Cardiac fibroblast (primary cell): Measurements from ENCODE around the gene ANKHD1.
A peak's percentile ranks its signal among the peaks of the same experiment; 100 is the strongest.

Experiments used
- DNase-seq, 2 donors: peaks; one replicate each; pipeline versions ENCODE4 v3.0.0 to v3.0.0-alpha.2; 2010; ENCODE audit warnings: low read depth in 2 of 2
- H3K4me3 ChIP-seq, 2 donors: replicated peaks in 1 of 2; 1 replicate in 1 of 2; 2 replicates in 1 of 2; pipeline ENCODE4 v1.5.1; 2011; ENCODE audit warnings: low read depth in 2 of 2, low read length in 2 of 2, mild to moderate bottlenecking in 2 of 2, moderate library complexity in 1 of 2
- CTCF ChIP-seq: IDR thresholded peaks from one replicate; pipeline ENCODE4 v1.5.1; 2011; ENCODE audit warnings: low read depth, mild to moderate bottlenecking, low read length, inconsistent platforms

Gene ANKHD1

DNA sequence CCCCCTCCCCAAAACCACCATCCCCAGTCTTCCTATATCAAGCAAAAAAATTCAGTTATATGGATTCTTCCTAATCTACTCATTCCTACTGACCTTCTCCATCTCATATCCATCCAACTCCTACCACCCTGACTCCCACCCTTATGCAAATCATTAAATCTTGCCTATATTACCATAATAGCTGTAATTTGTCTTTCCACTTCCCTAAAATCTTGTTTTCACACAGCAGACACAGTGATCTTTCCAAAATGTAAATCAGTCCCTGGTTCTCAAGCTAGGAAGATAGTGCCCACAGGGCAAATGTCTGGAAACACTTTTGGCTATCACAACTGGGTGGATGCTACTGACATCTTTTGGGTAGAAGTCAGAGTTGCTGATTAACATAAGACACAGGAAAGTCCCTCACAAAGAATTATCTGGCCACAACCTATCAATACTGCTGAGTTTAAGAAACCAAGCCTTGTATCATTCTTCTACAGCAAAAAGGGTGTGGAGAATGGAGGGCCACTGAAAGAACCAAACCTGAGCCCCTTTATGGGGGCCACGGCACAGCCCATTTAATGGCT is 154.2 kb downstream of the ANKHD1 start:
- H3K4me3 ChIP-seq, result peak overlapping the region; percentile 81 to 86
- no peak for DNase-seq
- TF ChIP-seq CTCF, result no peak

- no peak for TF ChIP-seq CTCF
- peak overlapping the region; percentile 81 to 86 for H3K4me3 ChIP-seq
- DNase-seq, result peak; percentile 51 to 55
Measured at GRCh38 chr5:140556438-140556837, 154.8 kb downstream of the ANKHD1 start.

GRCh38 chr5:140557136-140557805 is 155.6 kb downstream of the ANKHD1 start, which contains the start of gene SRA1:
Gene SRA1 (minus strand): TSS chr5:140557473. CDS start chr5:140557452, 21 bp downstream.
- DNase-seq, result peak; percentile 90 to 92
- H3K4me3 ChIP-seq, result peak within 1 kb of the TSS; percentile 81 to 86
- peak; percentile 9 for TF ChIP-seq CTCF

- H3K4me3 ChIP-seq, result no peak overlapping the region
Measured at GRCh38 chr5:140557965-140558364, 156.3 kb downstream of the ANKHD1 start.

GRCh38 chr5:140558542-140558941 is 156.9 kb downstream of the ANKHD1 start:
- DNase-seq, result no peak
- no peak for TF ChIP-seq CTCF
- no peak overlapping the region for H3K4me3 ChIP-seq

More at GRCh38 chr5:140557965-140558364, 156.3 kb downstream of the ANKHD1 start:
- DNase-seq, result no peak
- TF ChIP-seq CTCF, result no peak

- no peak overlapping the region for H3K4me3 ChIP-seq
- TF ChIP-seq CTCF, result no peak
- no peak for DNase-seq
Measured at GRCh38 chr5:140560227-140560626, 158.6 kb downstream of the ANKHD1 start.
